Keratinocyte (primary cell): Measurements from ENCODE around the gene NAALADL2. TPM values are rescaled to one million over a fixed set of nuclear protein-coding genes. Genes with fewer than 3 reads are reported as not detected.

Experiments
- DNase-seq: peaks from one replicate; pipeline ENCODE4 v3.0.0-alpha.2; 2011; ENCODE audit warnings: low read depth, missing footprints, low spot score
- FAIRE-seq: peaks from 2 replicates; lab custom pipeline; 2011; peaks lifted over from hg19 to GRCh38; lab: Jason Lieb, UNC
- H2AFZ ChIP-seq: 2 replicates; pipeline ENCODE4 v1.6.0; 2012; ENCODE audit warnings: low read length, control low read depth, inconsistent platforms; ENCODE audit not compliant: control insufficient read depth
- H3K27ac ChIP-seq: 2 replicates; pipeline ENCODE4 v1.5.1; 2011; ENCODE audit warnings: low read length; ENCODE audit not compliant: control insufficient read depth, insufficient read depth
- H3K27me3 ChIP-seq: 3 replicates; pipeline ENCODE4 v1.6.0; 2011; ENCODE audit warnings: low read length; ENCODE audit not compliant: control insufficient read depth, insufficient read depth; ENCODE audit errors: extremely low read depth
- H3K36me3 ChIP-seq, 2 experiments: 2 replicates in 1 of 2; 3 replicates in 1 of 2; pipeline ENCODE4 v1.5.1; 2011; ENCODE audit warnings: low read length in 2 of 2, mild to moderate bottlenecking in 1 of 2; ENCODE audit not compliant: control insufficient read depth in 2 of 2, insufficient read depth in 2 of 2; ENCODE audit errors: extremely low read depth in 1 of 2
- H3K4me1 ChIP-seq: 3 replicates; pipeline ENCODE4 v1.5.1; 2011; ENCODE audit warnings: low read length; ENCODE audit not compliant: control insufficient read depth, insufficient read depth; ENCODE audit errors: extremely low read depth
- H3K4me2 ChIP-seq: 3 replicates; pipeline ENCODE4 v1.6.0; 2011; ENCODE audit warnings: low read depth, low read length; ENCODE audit not compliant: control insufficient read depth, insufficient read depth; ENCODE audit errors: extremely low read depth
- H3K4me3 ChIP-seq, 3 experiments: fragments of 200-600 bp in 1 of 3; sonication (generic) in 1 of 3; 2 replicates in 2 of 3; 3 replicates in 1 of 3; pipeline ENCODE4 v1.5.1; 2011 to 2016; ENCODE audit warnings: low read length in 3 of 3, mild to moderate bottlenecking in 3 of 3, control low read depth in 2 of 3, inconsistent platforms in 1 of 3, low read depth in 1 of 3, mixed read lengths in 1 of 3, mixed run types in 1 of 3, moderate library complexity in 1 of 3; ENCODE audit not compliant: control insufficient read depth in 2 of 3, insufficient read depth in 2 of 3; ENCODE audit errors: extremely low read depth in 1 of 3
- H3K79me2 ChIP-seq: 2 replicates; pipeline ENCODE4 v1.6.0; 2012; ENCODE audit warnings: low read length; ENCODE audit not compliant: control insufficient read depth, insufficient read depth
- H3K9ac ChIP-seq: 3 replicates; pipeline ENCODE4 v1.6.0; 2011; ENCODE audit warnings: low read length; ENCODE audit not compliant: control insufficient read depth, insufficient read depth; ENCODE audit errors: extremely low read depth
- H3K9me1 ChIP-seq: 3 replicates; pipeline ENCODE4 v1.6.0; 2011; ENCODE audit warnings: low read length; ENCODE audit not compliant: control insufficient read depth, insufficient read depth; ENCODE audit errors: extremely low read depth
- H3K9me3 ChIP-seq: 2 replicates; pipeline ENCODE4 v1.5.1; 2012; ENCODE audit warnings: low read depth, low read length; ENCODE audit not compliant: control insufficient read depth
- H4K20me1 ChIP-seq: 3 replicates; pipeline ENCODE4 v1.6.0; 2011; ENCODE audit warnings: low read length; ENCODE audit not compliant: control insufficient read depth, insufficient read depth; ENCODE audit errors: extremely low read depth
- CTCF ChIP-seq, 3 experiments: IDR thresholded peaks in 1 of 3; conservative IDR thresholded peaks in 1 of 3; optimal IDR thresholded peaks in 1 of 3; 2 replicates in 2 of 3; 3 replicates in 1 of 3; pipeline versions ENCODE3 to v1.5.1; 2011; ENCODE audit warnings: low read length in 3 of 3, mild to moderate bottlenecking in 3 of 3, moderate library complexity in 2 of 3, control low read depth in 1 of 3, inconsistent platforms in 1 of 3; ENCODE audit not compliant: insufficient read depth in 2 of 3; ENCODE audit errors: extremely low read depth in 1 of 3
- EZH2 ChIP-seq: IDR thresholded peaks from one replicate; pipeline ENCODE4 v1.6.1; 2012; ENCODE audit warnings: inconsistent platforms, mild to moderate bottlenecking, low read length, moderate library complexity
- dilution Hi-C: fragments of 300-500 bp; cut with MboI; formaldehyde crosslinking; loops from one replicate; pipeline ENCODE4 v1.7.0; 2020; ENCODE audit warnings: low sequenced_read_pairs; ENCODE audit not compliant: extremely low pct_ligation_motif_present
- polyA plus RNA-seq, 5 experiments: library from polyadenylated mRNA; depleted of rRNA in 3 of 5; stranded (reverse) in 3 of 5; stranded (forward) in 1 of 5; unstranded in 1 of 5; fragments of >200 nt; gene quantifications; 1 replicate in 1 of 5; 2 replicates in 3 of 5; 3 replicates in 1 of 5; pipeline versions ENCODE4 v1.2.1 to v1.2.3, GENCODE V29; 2011 to 2012; ENCODE audit warnings: missing spikeins in 2 of 5, low read depth in 1 of 5, low replicate concordance in 1 of 5

The NAALADL2 gene
- polyA plus RNA-seq, 1 donor (not counting 4 experiments of a cell fraction or from before 2014, with no cell fraction given), result 0.75 TPM

- Histone ChIP-seq H3K4me1 (no peaks in the 10 kb centered on the region), H2AFZ (no peak overlapping the region), H3K9me1 (no peaks in the 10 kb centered on the region), H3K4me2 (no peak overlapping the region), H4K20me1 (no peaks in the 10 kb centered on the region), H3K36me3 (no peaks in the 10 kb centered on the region), H3K27ac (no peak overlapping the region), H3K9me3 (no peaks in the 10 kb centered on the region), H3K27me3 (no peaks in the 10 kb centered on the region), H3K9ac (no peak overlapping the region), H3K79me2 (no peaks in the 10 kb centered on the region), H3K4me3 (no peak overlapping the region)
- FAIRE-seq, result no peak
- dilution Hi-C loops, result no loop called here
- TF ChIP-seq CTCF (optimal IDR thresholded peaks at IDR 0.05 in 1 of 3, IDR thresholded peaks at IDR 0.05 in 1 of 3, conservative IDR thresholded peaks at IDR 0.05 in 1 of 3; ENCODE audit: extremely low read depth in 1 of 3, insufficient read depth in 2 of 3, low read length in 3 of 3) (no peak), EZH2 (no peak)
- DNase-seq, result no peak
These were observed 150.2 kb downstream of the NAALADL2 start for GRCh38 chr3:175009295-175009694.

- Histone ChIP-seq H3K27ac (no peak overlapping the region), H3K4me2 (no peak overlapping the region), H3K4me1 (no peaks in the 10 kb centered on the region), H3K9me3 (no peaks in the 10 kb centered on the region), H4K20me1 (no peaks in the 10 kb centered on the region), H3K79me2 (no peaks in the 10 kb centered on the region), H3K4me3 (no peak overlapping the region), H2AFZ (no peak overlapping the region), H3K36me3 (no peaks in the 10 kb centered on the region), H3K27me3 (no peaks in the 10 kb centered on the region), H3K9ac (no peak overlapping the region), H3K9me1 (no peaks in the 10 kb centered on the region)
- DNase-seq (no peak), FAIRE-seq (no peak)
- dilution Hi-C loops, result no loop called here
- no peak for TF ChIP-seq EZH2
- no peak for TF ChIP-seq CTCF (optimal IDR thresholded peaks at IDR 0.05 in 1 of 3, IDR thresholded peaks at IDR 0.05 in 1 of 3, conservative IDR thresholded peaks at IDR 0.05 in 1 of 3; ENCODE audit: extremely low read depth in 1 of 3, insufficient read depth in 2 of 3, low read length in 3 of 3)
These were observed 156.0 kb downstream of the NAALADL2 start for GRCh38 chr3:175015056-175015635.
